ENCODE data around the gene GRAMD4. TPM values are rescaled to one million over a fixed set of nuclear protein-coding genes. Genes with fewer than 3 reads are reported as not detected.
"Not testable (repeated sequence)": the region's sequence is repeated elsewhere in the genome, so short reads cannot be mapped to it uniquely, and the experiment has no call there.

GRAMD4 gene
- total and polyA plus RNA-seq, 3 donors from 2014 or later = 20.8 to 81.5 (median 61.2) TPM

DNA sequence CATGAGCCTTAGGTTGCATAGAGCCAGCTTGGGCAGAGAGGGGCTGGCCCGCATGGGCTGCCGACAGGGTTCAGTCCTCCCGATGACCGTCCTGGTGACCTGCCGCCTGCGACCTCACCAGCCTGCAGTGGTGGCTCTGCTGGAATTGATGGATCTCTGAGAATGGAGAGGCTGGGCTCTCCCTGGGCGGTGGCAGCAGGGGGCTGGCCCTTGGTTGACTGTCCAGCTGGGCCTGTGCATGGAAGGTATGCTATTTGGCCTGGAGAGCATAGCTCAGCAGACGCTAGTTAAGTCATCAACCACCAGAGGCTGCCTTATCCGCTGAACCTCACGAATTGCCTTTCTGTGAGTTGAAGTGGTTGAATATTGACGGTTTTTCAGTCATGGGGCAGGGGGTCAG lies 19.7 kb downstream of the GRAMD4 start:
- intact Hi-C loops (cut with DNase I; ENCODE audit: low total_unique reads) = no loop called here
- WGBS, 2 donors = 88 to 98% methylated on average over 2 to 11 of the region's 11 CpGs
- TF ChIP-seq, protein P1, sequence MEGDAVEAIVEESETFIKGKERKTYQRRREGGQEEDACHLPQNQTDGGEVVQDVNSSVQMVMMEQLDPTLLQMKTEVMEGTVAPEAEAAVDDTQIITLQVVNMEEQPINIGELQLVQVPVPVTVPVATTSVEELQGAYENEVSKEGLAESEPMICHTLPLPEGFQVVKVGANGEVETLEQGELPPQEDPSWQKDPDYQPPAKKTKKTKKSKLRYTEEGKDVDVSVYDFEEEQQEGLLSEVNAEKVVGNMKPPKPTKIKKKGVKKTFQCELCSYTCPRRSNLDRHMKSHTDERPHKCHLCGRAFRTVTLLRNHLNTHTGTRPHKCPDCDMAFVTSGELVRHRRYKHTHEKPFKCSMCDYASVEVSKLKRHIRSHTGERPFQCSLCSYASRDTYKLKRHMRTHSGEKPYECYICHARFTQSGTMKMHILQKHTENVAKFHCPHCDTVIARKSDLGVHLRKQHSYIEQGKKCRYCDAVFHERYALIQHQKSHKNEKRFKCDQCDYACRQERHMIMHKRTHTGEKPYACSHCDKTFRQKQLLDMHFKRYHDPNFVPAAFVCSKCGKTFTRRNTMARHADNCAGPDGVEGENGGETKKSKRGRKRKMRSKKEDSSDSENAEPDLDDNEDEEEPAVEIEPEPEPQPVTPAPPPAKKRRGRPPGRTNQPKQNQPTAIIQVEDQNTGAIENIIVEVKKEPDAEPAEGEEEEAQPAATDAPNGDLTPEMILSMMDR (IDR thresholded peaks at IDR 0.05) = no peak
- no peak for TF ChIP-seq POLR2A (IDR thresholded peaks at IDR 0.05)
- Histone ChIP-seq H3K27ac (no peak overlapping the region), H3K4me1 (no peaks in the 10 kb centered on the region), H3K27me3 (no peaks in the 10 kb centered on the region), H3K4me3 (no peak overlapping the region), H3K9me3 (no peaks in the 10 kb centered on the region), H3K36me3 (ENCODE audit: low read depth, missing control alignments) (no peaks in the 10 kb centered on the region)
- DNase-seq = no peak

DNA sequence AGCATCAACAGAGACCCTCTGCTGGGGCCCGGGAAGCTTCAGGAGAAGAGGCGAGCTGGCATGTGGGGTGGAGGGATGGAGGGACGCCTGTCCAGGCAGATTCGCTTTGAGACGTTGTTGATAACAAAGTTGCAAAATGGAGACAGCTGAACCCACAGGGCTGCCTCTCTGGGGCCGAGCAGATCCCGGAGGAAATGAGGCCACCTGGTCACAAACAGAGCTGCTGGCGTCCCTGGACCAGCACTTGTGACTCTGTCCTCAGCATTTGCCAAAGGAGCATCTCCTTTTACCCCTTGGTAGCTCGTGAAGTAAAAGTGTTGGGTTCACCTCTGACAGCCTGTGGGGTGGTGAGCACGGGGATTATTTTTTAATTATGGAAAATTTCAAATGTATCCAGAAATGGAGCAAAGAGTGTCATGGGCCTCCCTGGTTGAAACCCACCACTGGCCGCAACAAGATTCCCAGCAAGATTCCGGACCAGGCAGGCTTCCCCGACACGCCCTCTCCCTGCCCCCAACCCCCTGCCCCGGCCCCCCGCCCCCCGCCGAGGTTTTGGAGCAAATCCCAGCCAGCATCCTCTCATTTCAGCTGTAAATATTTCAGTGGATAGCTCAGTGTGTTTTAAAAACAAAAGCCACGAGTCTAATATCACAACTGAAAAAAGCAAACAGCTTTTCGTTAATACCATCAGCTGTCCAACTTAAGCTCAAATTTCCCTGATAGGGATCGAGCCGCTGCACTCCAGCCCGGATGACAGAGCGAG lies 20.3 kb downstream of the GRAMD4 start:
- intact Hi-C loops (cut with DNase I; ENCODE audit: low total_unique reads) = no loop called here
- H3K36me3 ChIP-seq (ENCODE audit: low read depth, missing control alignments) = no peaks in the 10 kb centered on the region
- H3K27me3 ChIP-seq = no peaks in the 10 kb centered on the region
- no peak overlapping the region for H3K4me3 ChIP-seq
- H3K4me1 ChIP-seq = no peaks in the 10 kb centered on the region
- no peak for DNase-seq
- H3K9me3 ChIP-seq = no peaks in the 10 kb centered on the region
- TF ChIP-seq, protein P1 (IDR thresholded peaks at IDR 0.05) = no peak
- TF ChIP-seq POLR2A (IDR thresholded peaks at IDR 0.05) = no peak
- no peak overlapping the region for H3K27ac ChIP-seq
- 74 to 80% methylated on average over 21 to 24 of the region's 24 CpGs for WGBS, 2 donors

- TF ChIP-seq POLR2A (IDR thresholded peaks at IDR 0.05) = no peak
- TF ChIP-seq, protein P1 (IDR thresholded peaks at IDR 0.05) = no peak
- no peak for DNase-seq
- H3K4me3 ChIP-seq = no peak overlapping the region
- H3K27ac ChIP-seq = no peak overlapping the region
- 94% methylated on average over 7 of the region's 7 CpGs for WGBS, 2 donors
- H3K9me3 ChIP-seq = no peaks in the 10 kb centered on the region
- intact Hi-C loops (cut with DNase I; ENCODE audit: low total_unique reads) = no loop called here
- H3K4me1 ChIP-seq = no peaks in the 10 kb centered on the region
- no peaks in the 10 kb centered on the region for H3K36me3 ChIP-seq (ENCODE audit: low read depth, missing control alignments)
- no peaks in the 10 kb centered on the region for H3K27me3 ChIP-seq
These were observed 21.7 kb downstream of the GRAMD4 start for GRCh38 chr22:46641811-46642266.

- H3K9me3 ChIP-seq; H3K36me3 ChIP-seq (ENCODE audit: low read depth, missing control alignments); DNase-seq; H3K4me3 ChIP-seq; intact Hi-C loops (cut with DNase I; ENCODE audit: low total_unique reads); H3K27ac ChIP-seq; H3K27me3 ChIP-seq; H3K4me1 ChIP-seq: not testable (repeated sequence)
- 88 to 92% methylated on average over 5 of the region's 5 CpGs for WGBS, 2 donors
These were observed 22.8 kb downstream of the GRAMD4 start for GRCh38 chr22:46642840-46643480.

DNA sequence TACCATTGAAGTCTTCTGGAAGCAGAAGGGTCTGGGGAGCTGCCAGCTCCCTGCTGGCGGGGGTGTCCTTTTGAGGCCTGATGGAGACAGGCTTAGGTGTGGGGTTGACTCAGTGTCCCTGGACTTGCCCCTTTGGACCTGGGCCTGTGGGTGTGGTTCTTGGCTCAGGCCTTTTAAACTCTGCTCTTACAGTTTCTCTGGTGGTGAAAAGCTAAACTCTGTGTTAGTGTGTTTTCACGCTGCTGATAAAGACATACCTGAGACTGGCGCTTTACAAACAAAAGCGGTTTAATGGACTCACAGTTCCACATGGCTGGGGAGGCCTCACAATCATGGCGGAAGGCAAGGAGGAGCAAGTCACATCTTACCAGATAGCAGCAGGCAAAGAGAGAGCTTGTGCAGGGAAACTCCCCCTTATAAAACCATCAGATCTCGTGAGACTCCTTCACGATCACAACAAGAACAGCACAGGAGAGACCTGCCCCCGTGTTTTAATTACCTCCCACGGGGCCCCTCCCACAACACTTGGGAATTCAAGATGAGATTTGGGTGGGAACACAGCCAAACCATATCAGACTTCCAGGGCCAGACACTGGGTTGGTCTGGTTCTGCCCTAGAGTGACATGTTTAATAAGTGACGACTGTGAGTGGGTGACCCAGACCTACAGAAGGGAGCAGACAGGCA lies 26.5 kb downstream of the GRAMD4 start:
- H3K36me3 ChIP-seq (ENCODE audit: low read depth, missing control alignments) = no peaks in the 10 kb centered on the region
- WGBS, 2 donors = 80 to 82% methylated on average over 10 of the region's 10 CpGs
- intact Hi-C loops (cut with DNase I; ENCODE audit: low total_unique reads) = no loop called here
- H3K27ac ChIP-seq = no peak overlapping the region
- no peaks in the 10 kb centered on the region for H3K4me1 ChIP-seq
- H3K4me3 ChIP-seq = no peak overlapping the region
- H3K27me3 ChIP-seq = no peaks in the 10 kb centered on the region
- no peak for DNase-seq
- no peak for TF ChIP-seq POLR2A (IDR thresholded peaks at IDR 0.05)
- TF ChIP-seq, protein P1 (IDR thresholded peaks at IDR 0.05) = no peak
- no peaks in the 10 kb centered on the region for H3K9me3 ChIP-seq

DNA sequence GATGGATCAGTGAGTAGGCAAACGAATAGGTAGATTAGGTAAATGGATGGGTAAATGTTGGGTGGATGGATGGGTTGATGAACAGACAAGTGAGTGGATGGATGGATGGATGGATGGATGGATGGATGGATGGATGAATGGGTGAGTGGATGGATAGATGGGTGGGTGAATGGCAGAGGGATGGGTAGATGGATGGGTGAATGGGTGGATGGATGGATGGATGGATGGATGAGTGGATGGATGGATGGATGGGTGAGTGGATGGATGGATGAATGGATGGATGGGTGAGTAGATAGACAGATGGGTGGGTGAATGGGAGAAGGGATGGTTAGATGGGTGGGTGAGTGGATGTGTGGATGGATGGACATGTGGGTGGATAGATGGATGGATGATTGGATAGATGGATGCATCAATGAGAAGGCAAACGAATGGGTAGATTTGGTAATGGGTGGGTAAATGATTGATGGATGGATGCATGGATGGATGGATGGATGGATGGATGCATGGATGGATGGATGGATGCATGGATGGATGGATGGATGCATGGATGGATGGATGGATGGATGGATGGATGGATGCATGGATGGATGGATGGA lies 28.1 kb downstream of the GRAMD4 start:
- intact Hi-C loops (cut with DNase I; ENCODE audit: low total_unique reads); H3K36me3 ChIP-seq (ENCODE audit: low read depth, missing control alignments); H3K9me3 ChIP-seq; H3K4me3 ChIP-seq; DNase-seq; H3K27me3 ChIP-seq; H3K27ac ChIP-seq: not testable (repeated sequence)
- 94 to 95% methylated on average over 2 of the region's 2 CpGs for WGBS, 2 donors
- peaks cover 10% of the 10 kb centered on the region for H3K4me1 ChIP-seq

Data from testis (tissue), 3 donors.